Measurements from ENCODE around the gene GP2.

Gene GP2

GRCh38 chr16:20327444-20328041 is at the start of gene GP2:
TSS of gene GP2 (minus strand) at chr16:20327513. CDS start at chr16:20326431, 1,082 bp downstream.
- peak; percentile 26 for DNase-seq

- DNase-seq, result no peak
Observed at GRCh38 chr16:20372701-20373100, 45.4 kb upstream of the GP2 start.

- no peak for DNase-seq
Observed at GRCh38 chr16:20369452-20370054, 42.2 kb upstream of the GP2 start.

GRCh38 chr16:20364051-20364450 is 36.7 kb upstream of the GP2 start:
- no peak for DNase-seq

- DNase-seq, result no peak
Observed at GRCh38 chr16:20363191-20363590, 35.9 kb upstream of the GP2 start.

- DNase-seq, result no peak
Observed at GRCh38 chr16:20359997-20360396, 32.7 kb upstream of the GP2 start.

GRCh38 chr16:20355114-20355782 is 27.9 kb upstream of the GP2 start:
- DNase-seq, result no peak

- DNase-seq, result no peak
Observed at GRCh38 chr16:20353379-20353778, 26.1 kb upstream of the GP2 start.

GRCh38 chr16:20352615-20353014 is 25.3 kb upstream of the GP2 start, which contains the start of gene UMOD:
TSS of gene UMOD (minus strand) at chr16:20352715. CDS start at chr16:20350737, 1,978 bp downstream.
- no peak for DNase-seq

- DNase-seq, result no peak
Observed at GRCh38 chr16:20349615-20350014, 22.3 kb upstream of the GP2 start.

- peak; percentile 1 for DNase-seq
Observed at GRCh38 chr16:20348365-20349185, 21.3 kb upstream of the GP2 start.

- DNase-seq, result no peak
Observed at GRCh38 chr16:20347666-20348364, 20.5 kb upstream of the GP2 start.

- DNase-seq, result no peak
Observed at GRCh38 chr16:20344611-20345010, 17.3 kb upstream of the GP2 start.

- no peak for DNase-seq
Observed at GRCh38 chr16:20339744-20340143, 12.4 kb upstream of the GP2 start.

- DNase-seq, result no peak
Observed at GRCh38 chr16:20336955-20337354, 9.6 kb upstream of the GP2 start.

- DNase-seq, result no peak
Observed at GRCh38 chr16:20334396-20334795, 7.1 kb upstream of the GP2 start.

GRCh38 chr16:20333120-20333519 is 5.8 kb upstream of the GP2 start:
- DNase-seq, result no peak

GRCh38 chr16:20332411-20332810 is 5.1 kb upstream of the GP2 start:
- no peak for DNase-seq

GRCh38 chr16:20331635-20332034 is 4.3 kb upstream of the GP2 start:
- DNase-seq, result no peak

GRCh38 chr16:20329392-20330138 is 2.3 kb upstream of the GP2 start:
- DNase-seq, result no peak

- DNase-seq, result no peak
Observed at GRCh38 chr16:20326321-20326720, 992 bp downstream of the GP2 start.

GRCh38 chr16:20325005-20325404 is 2.3 kb downstream of the GP2 start:
- no peak for DNase-seq

Measured in NCI-H748 treated with DMSO at 0.1 percent for 48 hours (cell line).